ENCODE results near the gene ARRB1.

DNA sequence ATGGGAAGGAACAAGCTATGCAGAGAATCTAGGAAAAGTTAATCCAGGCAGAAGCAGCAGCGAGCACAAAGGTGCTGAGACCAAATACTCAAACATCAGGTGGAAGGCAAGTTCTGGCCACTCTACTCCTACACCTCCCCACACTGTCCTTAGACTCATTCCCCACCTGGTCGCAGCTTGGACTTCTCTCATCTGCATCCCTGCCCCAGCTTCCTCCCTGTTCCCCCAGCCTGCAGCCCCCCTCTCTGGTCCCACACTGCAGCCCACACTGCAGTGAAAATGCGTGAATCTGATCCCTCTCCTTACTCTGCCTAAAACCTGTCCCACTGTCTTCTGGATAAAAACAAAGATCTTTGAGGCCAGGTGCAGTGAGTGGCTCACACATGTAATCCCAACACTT lies 101.8 kb downstream of the ARRB1 start:
- TF ChIP-seq, protein P1, sequence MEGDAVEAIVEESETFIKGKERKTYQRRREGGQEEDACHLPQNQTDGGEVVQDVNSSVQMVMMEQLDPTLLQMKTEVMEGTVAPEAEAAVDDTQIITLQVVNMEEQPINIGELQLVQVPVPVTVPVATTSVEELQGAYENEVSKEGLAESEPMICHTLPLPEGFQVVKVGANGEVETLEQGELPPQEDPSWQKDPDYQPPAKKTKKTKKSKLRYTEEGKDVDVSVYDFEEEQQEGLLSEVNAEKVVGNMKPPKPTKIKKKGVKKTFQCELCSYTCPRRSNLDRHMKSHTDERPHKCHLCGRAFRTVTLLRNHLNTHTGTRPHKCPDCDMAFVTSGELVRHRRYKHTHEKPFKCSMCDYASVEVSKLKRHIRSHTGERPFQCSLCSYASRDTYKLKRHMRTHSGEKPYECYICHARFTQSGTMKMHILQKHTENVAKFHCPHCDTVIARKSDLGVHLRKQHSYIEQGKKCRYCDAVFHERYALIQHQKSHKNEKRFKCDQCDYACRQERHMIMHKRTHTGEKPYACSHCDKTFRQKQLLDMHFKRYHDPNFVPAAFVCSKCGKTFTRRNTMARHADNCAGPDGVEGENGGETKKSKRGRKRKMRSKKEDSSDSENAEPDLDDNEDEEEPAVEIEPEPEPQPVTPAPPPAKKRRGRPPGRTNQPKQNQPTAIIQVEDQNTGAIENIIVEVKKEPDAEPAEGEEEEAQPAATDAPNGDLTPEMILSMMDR (IDR thresholded peaks at IDR 0.05): no peak
- no peak for TF ChIP-seq POLR2A (IDR thresholded peaks at IDR 0.05)
